HepG2 (cell line): ENCODE results near the gene NRL. TPM values are rescaled to one million over a fixed set of nuclear protein-coding genes. Genes with fewer than 3 reads are reported as not detected.

Source experiments
- ARID5B ChIP-seq: IDR thresholded peaks from 2 replicates; pipeline ENCODE4 v1.4.0; 2020; ENCODE audit warnings: mild to moderate bottlenecking, missing genetic modification reagents
- HMGXB3 ChIP-seq: sonication (generic); formaldehyde crosslinking; IDR thresholded peaks from 2 replicates; pipeline ENCODE4 v1.4.0; 2020; ENCODE audit warnings: missing genetic modification reagents, borderline replicate concordance
- HOXA9 ChIP-seq: sonication (generic); formaldehyde crosslinking; IDR thresholded peaks from 2 replicates; pipeline ENCODE4 v1.8.1; 2022; ENCODE audit warnings: missing genetic modification reagents, mild to moderate bottlenecking, moderate library complexity, borderline replicate concordance
- KMT2A ChIP-seq: sonication (generic); formaldehyde crosslinking; IDR thresholded peaks from 2 replicates; pipeline ENCODE4 v1.4.0; 2020; ENCODE audit warnings: missing genetic modification reagents
- ZNF460 ChIP-seq: sonication (generic); formaldehyde crosslinking; IDR thresholded peaks from 2 replicates; pipeline ENCODE4 v1.5.1; 2020; ENCODE audit warnings: missing genetic modification reagents, mild to moderate bottlenecking, borderline replicate concordance
- ZNF670 ChIP-seq: sonication (generic); formaldehyde crosslinking; IDR thresholded peaks from 2 replicates; pipeline ENCODE4 v1.8.0; 2022; ENCODE audit warnings: mild to moderate bottlenecking, missing genetic modification reagents, borderline replicate concordance
- ZNF740 ChIP-seq: sonication (generic); formaldehyde crosslinking; IDR thresholded peaks from 2 replicates; pipeline ENCODE4 v1.4.0; 2020; ENCODE audit warnings: missing genetic modification reagents
- ZNF891 ChIP-seq: sonication (generic); formaldehyde crosslinking; IDR thresholded peaks from 2 replicates; pipeline ENCODE4 v1.5.0; 2020; ENCODE audit warnings: mild to moderate bottlenecking, missing genetic modification reagents
- polyA plus RNA-seq, 8 experiments: library from polyadenylated mRNA; depleted of rRNA in 3 of 8; stranded (reverse) in 7 of 8; unstranded in 1 of 8; fragments of >200 nt; fragmentation: Illumina TruSeq in 4 of 8; extraction: Trizol in 4 of 8; gene quantifications; 2 replicates each; pipeline versions ENCODE4 v1.2.1 to v1.2.3, GENCODE V29; 2011 to 2016; ENCODE audit warnings: low read depth in 4 of 8, missing spikeins in 1 of 8, mixed read lengths in 1 of 8; ENCODE audit not compliant: insufficient read depth in 1 of 8
- total RNA-seq, 5 experiments: library from RNA; depleted of rRNA; stranded (reverse); fragments of >200 nt; fragmentation: Illumina TruSeq; extraction: Trizol; gene quantifications; 2 replicates each; pipeline ENCODE4 v1.2.3, GENCODE V29; 2016; ENCODE audit warnings: low read depth in 1 of 5
- TF ChIP-seq, protein P1 (sequence below): sonication (generic); formaldehyde crosslinking; IDR thresholded peaks from 2 replicates; pipeline ENCODE4 v1.4.0; 2020; ENCODE audit warnings: missing genetic modification reagents
- TF ChIP-seq, protein P2 (sequence below): sonication (generic); formaldehyde crosslinking; IDR thresholded peaks from 2 replicates; pipeline ENCODE4 v1.5.0; 2020; ENCODE audit warnings: mild to moderate bottlenecking, missing genetic modification reagents, borderline replicate concordance

The NRL gene
- total and polyA plus RNA-seq, 2 of the 13 experiments (the other 11 are each of a cell fraction or from before 2014, with no cell fraction given) = 2.5 to 4.7 TPM

- peak; percentile 62; the same call in 1 of the 2 replicates for TF ChIP-seq HMGXB3
- peak; percentile 78 for TF ChIP-seq ZNF670 (CRISPR knock-in tag)
- peak; percentile 62 for TF ChIP-seq ARID5B
- TF ChIP-seq, protein P1, sequence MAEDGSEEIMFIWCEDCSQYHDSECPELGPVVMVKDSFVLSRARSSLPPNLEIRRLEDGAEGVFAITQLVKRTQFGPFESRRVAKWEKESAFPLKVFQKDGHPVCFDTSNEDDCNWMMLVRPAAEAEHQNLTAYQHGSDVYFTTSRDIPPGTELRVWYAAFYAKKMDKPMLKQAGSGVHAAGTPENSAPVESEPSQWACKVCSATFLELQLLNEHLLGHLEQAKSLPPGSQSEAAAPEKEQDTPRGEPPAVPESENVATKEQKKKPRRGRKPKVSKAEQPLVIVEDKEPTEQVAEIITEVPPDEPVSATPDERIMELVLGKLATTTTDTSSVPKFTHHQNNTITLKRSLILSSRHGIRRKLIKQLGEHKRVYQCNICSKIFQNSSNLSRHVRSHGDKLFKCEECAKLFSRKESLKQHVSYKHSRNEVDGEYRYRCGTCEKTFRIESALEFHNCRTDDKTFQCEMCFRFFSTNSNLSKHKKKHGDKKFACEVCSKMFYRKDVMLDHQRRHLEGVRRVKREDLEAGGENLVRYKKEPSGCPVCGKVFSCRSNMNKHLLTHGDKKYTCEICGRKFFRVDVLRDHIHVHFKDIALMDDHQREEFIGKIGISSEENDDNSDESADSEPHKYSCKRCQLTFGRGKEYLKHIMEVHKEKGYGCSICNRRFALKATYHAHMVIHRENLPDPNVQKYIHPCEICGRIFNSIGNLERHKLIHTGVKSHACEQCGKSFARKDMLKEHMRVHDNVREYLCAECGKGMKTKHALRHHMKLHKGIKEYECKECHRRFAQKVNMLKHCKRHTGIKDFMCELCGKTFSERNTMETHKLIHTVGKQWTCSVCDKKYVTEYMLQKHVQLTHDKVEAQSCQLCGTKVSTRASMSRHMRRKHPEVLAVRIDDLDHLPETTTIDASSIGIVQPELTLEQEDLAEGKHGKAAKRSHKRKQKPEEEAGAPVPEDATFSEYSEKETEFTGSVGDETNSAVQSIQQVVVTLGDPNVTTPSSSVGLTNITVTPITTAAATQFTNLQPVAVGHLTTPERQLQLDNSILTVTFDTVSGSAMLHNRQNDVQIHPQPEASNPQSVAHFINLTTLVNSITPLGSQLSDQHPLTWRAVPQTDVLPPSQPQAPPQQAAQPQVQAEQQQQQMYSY (CRISPR knock-in tag) = no peak
- TF ChIP-seq, protein P2, sequence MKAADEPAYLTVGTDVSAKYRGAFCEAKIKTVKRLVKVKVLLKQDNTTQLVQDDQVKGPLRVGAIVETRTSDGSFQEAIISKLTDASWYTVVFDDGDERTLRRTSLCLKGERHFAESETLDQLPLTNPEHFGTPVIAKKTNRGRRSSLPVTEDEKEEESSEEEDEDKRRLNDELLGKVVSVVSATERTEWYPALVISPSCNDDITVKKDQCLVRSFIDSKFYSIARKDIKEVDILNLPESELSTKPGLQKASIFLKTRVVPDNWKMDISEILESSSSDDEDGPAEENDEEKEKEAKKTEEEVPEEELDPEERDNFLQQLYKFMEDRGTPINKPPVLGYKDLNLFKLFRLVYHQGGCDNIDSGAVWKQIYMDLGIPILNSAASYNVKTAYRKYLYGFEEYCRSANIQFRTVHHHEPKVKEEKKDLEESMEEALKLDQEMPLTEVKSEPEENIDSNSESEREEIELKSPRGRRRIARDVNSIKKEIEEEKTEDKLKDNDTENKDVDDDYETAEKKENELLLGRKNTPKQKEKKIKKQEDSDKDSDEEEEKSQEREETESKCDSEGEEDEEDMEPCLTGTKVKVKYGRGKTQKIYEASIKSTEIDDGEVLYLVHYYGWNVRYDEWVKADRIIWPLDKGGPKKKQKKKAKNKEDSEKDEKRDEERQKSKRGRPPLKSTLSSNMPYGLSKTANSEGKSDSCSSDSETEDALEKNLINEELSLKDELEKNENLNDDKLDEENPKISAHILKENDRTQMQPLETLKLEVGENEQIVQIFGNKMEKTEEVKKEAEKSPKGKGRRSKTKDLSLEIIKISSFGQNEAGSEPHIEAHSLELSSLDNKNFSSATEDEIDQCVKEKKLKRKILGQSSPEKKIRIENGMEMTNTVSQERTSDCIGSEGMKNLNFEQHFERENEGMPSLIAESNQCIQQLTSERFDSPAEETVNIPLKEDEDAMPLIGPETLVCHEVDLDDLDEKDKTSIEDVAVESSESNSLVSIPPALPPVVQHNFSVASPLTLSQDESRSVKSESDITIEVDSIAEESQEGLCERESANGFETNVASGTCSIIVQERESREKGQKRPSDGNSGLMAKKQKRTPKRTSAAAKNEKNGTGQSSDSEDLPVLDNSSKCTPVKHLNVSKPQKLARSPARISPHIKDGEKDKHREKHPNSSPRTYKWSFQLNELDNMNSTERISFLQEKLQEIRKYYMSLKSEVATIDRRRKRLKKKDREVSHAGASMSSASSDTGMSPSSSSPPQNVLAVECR = peak; percentile 78
- no peak for TF ChIP-seq HOXA9 (CRISPR knock-in tag)
- TF ChIP-seq KMT2A = no peak; the same call in 1 of the 2 replicates
- TF ChIP-seq ZNF891 (CRISPR knock-in tag) = no peak; the same call in none of the 2 replicates
- peak; percentile 62; the same call in 1 of the 2 replicates for TF ChIP-seq ZNF460 (CRISPR knock-in tag)
- peak; percentile 87 for TF ChIP-seq ZNF740 (CRISPR knock-in tag)
Observed at GRCh38 chr14:24036169-24036962, 78.4 kb downstream of the NRL start (continued).
